Stimulated activated CD8-positive, alpha-beta memory T cell treated with anti-CD3 and anti-CD28 coated beads, Interleukin-12 subunit alpha, Interleukin-12 subunit beta, amount 100 ng/mL, for 4 hours (primary cell): ENCODE data around the gene EGF.

Source experiments
- DNase-seq: peaks from one replicate; pipeline ENCODE4 v3.0.0-alpha.2; 2020; ENCODE audit warnings: low read depth

The EGF gene

DNA sequence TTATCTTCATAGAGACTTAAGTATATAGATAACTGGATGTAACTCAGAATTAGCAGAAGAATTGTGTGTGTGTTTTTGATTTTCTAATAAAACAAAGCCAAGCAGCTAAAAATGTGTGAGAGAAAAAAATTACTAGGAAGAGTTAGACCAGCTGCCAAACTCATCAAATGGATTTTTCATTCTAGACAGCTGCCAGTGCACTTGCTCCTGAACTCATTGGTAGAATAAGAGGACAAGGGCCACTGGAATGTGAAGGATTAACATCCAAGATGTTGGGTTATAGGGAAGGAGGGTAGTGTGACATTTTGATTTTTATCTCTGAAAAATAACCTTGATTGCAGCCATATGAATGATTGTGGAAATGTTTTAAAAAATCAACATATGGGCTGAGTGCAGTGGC lies 49.7 kb downstream of the EGF start:
- no peak for DNase-seq

- no peak for DNase-seq
Measured at GRCh38 chr4:109966891-109967481, 54.3 kb downstream of the EGF start.

GRCh38 chr4:109967798-109968520 lies 55.3 kb downstream of the EGF start:
- DNase-seq: no peak

GRCh38 chr4:109969087-109969486 lies 56.4 kb downstream of the EGF start:
- DNase-seq: no peak

DNA sequence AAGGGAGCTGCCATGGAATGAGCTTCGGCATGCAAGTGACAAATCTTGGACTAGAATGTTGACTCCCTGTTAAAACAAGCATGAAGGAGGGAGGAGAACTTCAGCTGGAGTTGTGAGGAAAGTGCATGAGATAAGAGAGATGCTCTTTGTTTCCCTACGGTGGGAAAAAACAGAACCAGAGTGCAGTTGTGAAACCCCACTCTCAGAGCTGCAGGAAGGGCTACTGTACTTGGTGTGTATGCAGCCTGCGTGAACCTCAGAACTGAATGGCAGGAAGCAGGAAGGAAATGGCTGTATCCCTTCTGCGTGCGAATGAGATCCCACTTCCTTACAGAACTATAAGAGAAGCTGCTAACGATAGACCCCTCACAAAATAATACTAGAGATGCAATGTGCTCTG lies 57.2 kb downstream of the EGF start:
- no peak for DNase-seq

- DNase-seq: no peak
Measured at GRCh38 chr4:109972786-109973528, 60.3 kb downstream of the EGF start.

DNA sequence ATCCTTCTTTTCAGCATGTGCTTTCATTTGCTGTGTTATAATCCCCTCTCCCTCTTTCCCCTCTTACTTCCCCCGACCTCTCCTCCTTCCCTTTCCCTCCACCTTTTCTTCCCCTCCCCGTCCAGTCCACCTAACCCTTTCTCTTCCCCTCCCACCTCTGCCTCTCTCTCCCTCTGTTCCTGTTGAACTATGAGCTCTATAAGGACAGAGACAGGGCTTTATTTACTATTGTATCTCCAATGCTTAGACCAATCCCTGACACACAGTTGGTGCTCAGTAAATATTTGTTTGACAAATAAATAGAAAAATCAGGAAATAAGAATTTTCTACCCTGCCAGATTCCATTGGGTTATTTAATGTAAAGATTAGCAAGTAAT lies 60.8 kb downstream of the EGF start:
- no peak for DNase-seq

GRCh38 chr4:109976189-109976588 lies 63.5 kb downstream of the EGF start:
- DNase-seq: no peak

GRCh38 chr4:109977854-109978501 lies 65.3 kb downstream of the EGF start:
- no peak for DNase-seq

GRCh38 chr4:109978704-109979454 lies 66.2 kb downstream of the EGF start:
- no peak for DNase-seq

- no peak for DNase-seq
Measured at GRCh38 chr4:109979920-109980717, 67.4 kb downstream of the EGF start.

- no peak for DNase-seq
Measured at GRCh38 chr4:109981936-109982335, 69.3 kb downstream of the EGF start.

- no peak for DNase-seq
Measured at GRCh38 chr4:109982521-109982920, 69.8 kb downstream of the EGF start.

GRCh38 chr4:109985993-109986974 lies 73.6 kb downstream of the EGF start:
- no peak for DNase-seq

- DNase-seq: no peak
Measured at GRCh38 chr4:109989044-109989443, 76.4 kb downstream of the EGF start.

DNA sequence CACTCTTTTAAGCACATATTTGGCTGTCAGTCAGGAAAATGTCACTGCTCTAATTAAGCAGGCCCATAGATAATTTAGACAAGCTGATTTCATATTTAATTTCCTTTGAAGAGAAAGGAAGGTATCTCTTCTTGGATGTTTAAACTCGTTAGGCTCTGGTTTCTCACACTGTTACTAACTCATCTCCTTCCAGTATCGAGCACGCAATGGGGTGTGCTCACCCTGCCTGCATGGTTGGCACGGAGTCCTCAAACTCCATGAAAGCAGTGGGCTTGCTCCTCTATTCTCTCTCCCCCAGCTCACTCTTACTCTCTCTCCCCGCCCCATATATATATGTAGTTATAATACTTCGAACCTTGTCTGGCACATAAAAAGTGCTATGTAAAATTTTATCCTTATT lies 76.9 kb downstream of the EGF start:
- DNase-seq: no peak

DNA sequence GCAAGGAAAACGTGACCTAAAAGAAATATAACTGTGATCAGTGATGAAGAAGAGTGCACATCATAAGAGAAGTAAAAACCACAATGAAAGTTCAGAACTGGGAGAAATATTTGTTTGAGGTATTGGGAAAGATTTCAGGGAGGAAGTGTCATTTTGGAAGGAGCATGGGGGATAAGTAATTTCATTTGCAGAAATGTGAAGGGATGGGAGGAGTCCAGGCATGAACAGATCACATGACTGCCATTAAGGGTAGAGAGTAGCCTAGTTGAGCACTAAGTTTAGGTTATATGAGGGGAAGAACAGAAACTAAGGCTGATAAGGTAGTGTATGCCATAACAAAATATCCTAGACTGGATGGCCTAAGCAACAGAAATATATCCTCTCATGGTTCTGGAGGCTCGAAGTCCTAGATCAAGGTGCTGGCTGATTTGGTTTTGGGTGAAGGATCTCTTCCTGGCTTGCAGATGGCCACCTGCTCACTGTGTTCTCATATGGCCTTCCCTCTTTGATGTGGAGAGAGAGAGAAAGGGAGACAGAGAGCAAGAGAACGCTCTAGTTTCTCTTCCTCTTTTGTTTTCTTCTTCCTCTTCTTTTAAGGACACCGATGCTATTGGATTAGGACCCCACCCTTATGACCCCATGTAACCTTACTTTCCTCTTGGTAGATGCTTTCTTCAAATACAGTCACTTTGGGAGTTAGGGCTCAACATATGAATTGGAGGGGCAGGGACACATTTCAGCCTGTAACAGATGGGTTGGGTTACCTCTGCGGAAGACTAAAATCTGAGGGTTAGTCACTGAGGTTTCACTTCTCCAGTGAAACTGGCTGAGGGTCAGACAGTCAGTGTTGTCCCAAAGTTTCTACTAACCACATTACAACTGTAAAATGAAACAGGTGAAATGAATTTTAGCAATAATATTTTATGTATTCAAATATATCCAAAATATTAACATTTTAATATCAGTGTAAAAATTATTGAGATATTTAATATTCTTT lies 77.9 kb downstream of the EGF start:
- no peak for DNase-seq

GRCh38 chr4:109993116-109993515 lies 80.4 kb downstream of the EGF start:
- DNase-seq: no peak

GRCh38 chr4:109994415-109994827 lies 81.7 kb downstream of the EGF start:
- no peak for DNase-seq
